ENCODE data around the gene SPAG17.

The SPAG17 gene

DNA sequence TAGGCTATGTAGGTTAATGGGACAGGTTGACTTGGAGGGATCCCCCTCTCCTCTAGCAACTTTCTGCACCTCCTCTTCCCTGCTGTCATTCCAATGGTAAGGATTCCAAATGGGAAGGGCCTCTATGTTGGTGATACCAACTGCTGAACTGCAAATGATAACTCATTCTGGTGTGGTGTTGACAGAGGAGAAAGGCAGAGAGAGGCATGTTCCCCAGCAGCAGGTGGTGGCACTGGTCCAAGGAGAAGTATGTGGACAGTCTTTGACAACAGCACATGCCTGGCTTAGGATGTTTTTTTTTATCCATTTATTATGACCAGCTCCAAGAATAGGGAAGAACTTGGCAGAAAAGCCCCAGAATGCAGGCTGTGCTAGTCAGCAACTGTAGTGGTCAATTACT, 19.6 kb upstream of the SPAG17 start:
- TF ChIP-seq FOXP2 (optimal IDR thresholded peaks at IDR 0.05; ENCODE audit: borderline replicate concordance, extremely low read depth, extremely low read length, insufficient read depth) (no peak), SIN3A (IDR thresholded peaks at IDR 0.05; ENCODE audit: borderline replicate concordance, insufficient read depth, low read length) (no peak), POLR2AphosphoS5 (IDR thresholded peaks at IDR 0.05; ENCODE audit: low read depth, low read length) (no peak)

DNA sequence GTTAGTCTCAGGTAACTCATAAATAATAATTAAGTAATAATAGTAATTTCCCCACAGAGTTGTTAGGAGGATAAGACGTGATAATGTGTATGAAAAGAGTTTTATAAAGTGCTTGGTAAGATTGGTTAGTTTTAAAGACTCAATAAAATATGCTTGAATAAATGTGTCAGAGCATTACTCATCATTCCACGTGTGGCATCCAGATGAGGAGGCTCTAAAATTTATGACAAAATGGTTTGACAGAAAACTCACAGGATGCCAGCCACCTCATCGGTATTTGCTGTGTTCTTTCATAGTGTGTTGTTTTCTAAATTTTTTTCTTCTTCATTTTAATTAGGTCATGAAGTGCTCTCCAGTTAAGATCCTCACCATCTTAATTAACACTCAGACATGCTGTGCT, 19.1 kb upstream of the SPAG17 start:
- TF ChIP-seq, protein P1, sequence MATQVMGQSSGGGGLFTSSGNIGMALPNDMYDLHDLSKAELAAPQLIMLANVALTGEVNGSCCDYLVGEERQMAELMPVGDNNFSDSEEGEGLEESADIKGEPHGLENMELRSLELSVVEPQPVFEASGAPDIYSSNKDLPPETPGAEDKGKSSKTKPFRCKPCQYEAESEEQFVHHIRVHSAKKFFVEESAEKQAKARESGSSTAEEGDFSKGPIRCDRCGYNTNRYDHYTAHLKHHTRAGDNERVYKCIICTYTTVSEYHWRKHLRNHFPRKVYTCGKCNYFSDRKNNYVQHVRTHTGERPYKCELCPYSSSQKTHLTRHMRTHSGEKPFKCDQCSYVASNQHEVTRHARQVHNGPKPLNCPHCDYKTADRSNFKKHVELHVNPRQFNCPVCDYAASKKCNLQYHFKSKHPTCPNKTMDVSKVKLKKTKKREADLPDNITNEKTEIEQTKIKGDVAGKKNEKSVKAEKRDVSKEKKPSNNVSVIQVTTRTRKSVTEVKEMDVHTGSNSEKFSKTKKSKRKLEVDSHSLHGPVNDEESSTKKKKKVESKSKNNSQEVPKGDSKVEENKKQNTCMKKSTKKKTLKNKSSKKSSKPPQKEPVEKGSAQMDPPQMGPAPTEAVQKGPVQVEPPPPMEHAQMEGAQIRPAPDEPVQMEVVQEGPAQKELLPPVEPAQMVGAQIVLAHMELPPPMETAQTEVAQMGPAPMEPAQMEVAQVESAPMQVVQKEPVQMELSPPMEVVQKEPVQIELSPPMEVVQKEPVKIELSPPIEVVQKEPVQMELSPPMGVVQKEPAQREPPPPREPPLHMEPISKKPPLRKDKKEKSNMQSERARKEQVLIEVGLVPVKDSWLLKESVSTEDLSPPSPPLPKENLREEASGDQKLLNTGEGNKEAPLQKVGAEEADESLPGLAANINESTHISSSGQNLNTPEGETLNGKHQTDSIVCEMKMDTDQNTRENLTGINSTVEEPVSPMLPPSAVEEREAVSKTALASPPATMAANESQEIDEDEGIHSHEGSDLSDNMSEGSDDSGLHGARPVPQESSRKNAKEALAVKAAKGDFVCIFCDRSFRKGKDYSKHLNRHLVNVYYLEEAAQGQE (IDR thresholded peaks at IDR 0.05; ENCODE audit: insufficient read depth in 1 of 2, low read depth in 2 of 2, low read length in 2 of 2), result no peak
- no peak for TF ChIP-seq TAF1 (IDR thresholded peaks at IDR 0.05; ENCODE audit: borderline replicate concordance, insufficient read depth, low read length)
- TF ChIP-seq SIN3A (IDR thresholded peaks at IDR 0.05; ENCODE audit: borderline replicate concordance, insufficient read depth, low read length), result no peak
- TF ChIP-seq POLR2AphosphoS5 (IDR thresholded peaks at IDR 0.05; ENCODE audit: low read depth, low read length), result no peak
- no peak for TF ChIP-seq FOXP2 (optimal IDR thresholded peaks at IDR 0.05; ENCODE audit: borderline replicate concordance, extremely low read depth, extremely low read length, insufficient read depth)

DNA sequence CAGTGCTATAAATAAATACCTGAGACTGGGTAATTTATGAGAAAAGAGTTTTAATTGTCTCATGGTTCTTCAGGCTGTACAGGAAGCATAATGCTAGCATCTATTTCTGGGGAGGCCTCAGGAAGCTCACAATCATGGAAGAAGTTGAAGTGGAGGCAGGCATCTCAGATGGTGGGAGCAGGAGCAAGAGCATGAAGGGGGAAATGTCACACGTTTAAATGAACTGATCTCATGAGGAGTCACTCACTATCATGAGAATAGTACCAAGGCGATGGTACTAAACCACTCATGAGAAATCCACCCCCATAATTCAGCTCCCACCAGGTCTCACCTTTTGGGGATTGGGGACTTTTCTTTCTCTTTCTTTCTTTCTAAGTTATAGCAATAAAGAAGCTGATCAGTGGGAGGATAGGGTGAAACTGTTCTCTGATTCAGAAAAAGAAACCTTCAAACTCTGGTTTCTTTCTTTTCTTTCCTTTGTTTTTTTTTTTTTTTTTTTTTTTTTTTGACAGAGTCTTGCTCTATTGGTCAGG, 17.1 kb upstream of the SPAG17 start:
- TF ChIP-seq POLR2AphosphoS5 (IDR thresholded peaks at IDR 0.05; ENCODE audit: low read depth, low read length) (no peak), TAF1 (IDR thresholded peaks at IDR 0.05; ENCODE audit: borderline replicate concordance, insufficient read depth, low read length) (no peak), SIN3A (IDR thresholded peaks at IDR 0.05; ENCODE audit: borderline replicate concordance, insufficient read depth, low read length) (no peak), FOXP2 (optimal IDR thresholded peaks at IDR 0.05; ENCODE audit: borderline replicate concordance, extremely low read depth, extremely low read length, insufficient read depth) (no peak)
- TF ChIP-seq, protein P1 (IDR thresholded peaks at IDR 0.05; ENCODE audit: insufficient read depth in 1 of 2, low read depth in 2 of 2, low read length in 2 of 2), result no peak

DNA sequence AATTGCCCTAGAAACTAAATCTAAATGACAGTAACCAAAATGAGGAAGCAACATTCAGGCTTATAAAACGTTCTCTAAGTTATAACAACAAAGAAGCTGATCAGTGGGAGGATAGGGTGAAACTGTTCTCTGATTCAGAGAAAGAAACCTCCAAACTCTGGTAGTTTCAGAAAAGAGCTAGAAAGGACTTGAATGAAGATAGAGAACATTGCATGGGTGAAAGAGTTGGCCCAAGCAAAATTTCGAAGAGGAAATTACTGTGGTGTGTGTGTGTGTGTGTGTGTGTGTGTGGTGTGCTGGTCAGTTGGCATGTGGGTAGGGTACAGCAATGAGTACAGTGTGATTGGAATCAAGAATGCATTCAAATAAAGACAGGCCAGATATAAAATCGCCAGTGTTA, 16.5 kb upstream of the SPAG17 start:
- TF ChIP-seq TAF1 (IDR thresholded peaks at IDR 0.05; ENCODE audit: borderline replicate concordance, insufficient read depth, low read length), result no peak
- no peak for TF ChIP-seq SIN3A (IDR thresholded peaks at IDR 0.05; ENCODE audit: borderline replicate concordance, insufficient read depth, low read length)
- TF ChIP-seq POLR2AphosphoS5 (IDR thresholded peaks at IDR 0.05; ENCODE audit: low read depth, low read length), result no peak
- TF ChIP-seq FOXP2 (optimal IDR thresholded peaks at IDR 0.05; ENCODE audit: borderline replicate concordance, extremely low read depth, extremely low read length, insufficient read depth), result no peak
- TF ChIP-seq, protein P1 (IDR thresholded peaks at IDR 0.05; ENCODE audit: insufficient read depth in 1 of 2, low read depth in 2 of 2, low read length in 2 of 2), result no peak

DNA sequence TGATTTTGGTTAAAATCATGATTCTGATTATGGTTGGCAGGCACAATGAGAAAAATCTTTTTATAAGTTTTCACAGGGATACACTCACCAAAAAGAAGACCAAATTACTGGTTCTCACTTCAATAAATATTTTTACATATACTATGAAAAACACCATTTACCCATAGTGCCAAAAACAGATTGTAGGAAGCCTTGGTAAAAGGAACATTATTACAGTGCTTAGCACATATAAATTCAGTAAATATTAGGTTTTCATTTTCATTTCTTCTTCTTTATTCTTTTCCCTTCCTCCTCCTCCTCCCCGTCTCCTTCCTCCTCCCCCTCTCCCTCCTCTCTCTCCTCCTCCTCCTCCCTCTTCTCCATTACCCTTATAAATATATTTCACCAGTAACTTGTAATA, 15.8 kb upstream of the SPAG17 start:
- no peak for TF ChIP-seq POLR2AphosphoS5 (IDR thresholded peaks at IDR 0.05; ENCODE audit: low read depth, low read length)
- no peak for TF ChIP-seq FOXP2 (optimal IDR thresholded peaks at IDR 0.05; ENCODE audit: borderline replicate concordance, extremely low read depth, extremely low read length, insufficient read depth)
- TF ChIP-seq, protein P1 (IDR thresholded peaks at IDR 0.05; ENCODE audit: insufficient read depth in 1 of 2, low read depth in 2 of 2, low read length in 2 of 2), result no peak
- no peak for TF ChIP-seq SIN3A (IDR thresholded peaks at IDR 0.05; ENCODE audit: borderline replicate concordance, insufficient read depth, low read length)
- TF ChIP-seq TAF1 (IDR thresholded peaks at IDR 0.05; ENCODE audit: borderline replicate concordance, insufficient read depth, low read length), result no peak
